Measurements from ENCODE around the gene CDY2B.
"Not testable (repeated sequence)": the region's sequence is repeated elsewhere in the genome, so short reads cannot be mapped to it uniquely, and the experiment has no call there.

The CDY2B gene, protein sequence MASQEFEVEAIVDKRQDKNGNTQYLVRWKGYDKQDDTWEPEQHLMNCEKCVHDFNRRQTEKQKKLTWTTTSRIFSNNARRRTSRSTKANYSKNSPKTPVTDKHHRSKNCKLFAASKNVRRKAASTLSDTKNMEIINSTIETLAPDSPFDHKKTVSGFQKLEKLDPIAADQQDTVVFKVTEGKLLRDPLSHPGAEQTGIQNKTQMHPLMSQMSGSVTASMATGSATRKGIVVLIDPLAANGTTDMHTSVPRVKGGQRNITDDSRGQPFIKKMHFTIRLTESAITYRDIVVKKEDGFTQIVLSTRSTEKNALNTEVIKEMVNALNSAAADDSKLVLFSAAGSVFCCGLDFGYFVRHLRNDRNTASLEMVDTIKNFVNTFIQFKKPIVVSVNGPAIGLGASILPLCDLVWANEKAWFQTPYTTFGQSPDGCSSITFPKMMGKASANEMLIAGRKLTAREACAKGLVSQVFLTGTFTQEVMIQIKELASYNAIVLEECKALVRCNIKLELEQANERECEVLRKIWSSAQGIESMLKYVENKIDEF

DNA sequence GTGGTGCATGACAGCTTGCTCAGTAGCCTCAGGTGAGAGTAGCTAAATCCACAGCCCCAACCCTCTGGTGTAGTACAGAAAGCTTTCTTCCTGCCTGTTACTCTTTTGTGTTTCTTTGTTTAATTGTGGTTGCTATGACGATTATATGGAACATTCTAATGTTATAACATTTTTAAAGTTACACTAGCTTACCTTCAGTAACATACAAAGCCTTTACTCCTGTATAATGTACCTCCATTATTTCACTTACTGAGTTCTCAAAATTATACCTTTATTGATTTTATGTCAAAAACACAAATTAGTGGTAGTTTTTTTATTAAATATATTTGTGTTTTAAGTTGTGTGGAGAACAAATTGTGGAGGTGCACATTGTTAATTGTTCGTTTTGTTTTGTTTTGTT lies at the start of gene CDY2B:
CDY2B (minus strand) TSS at position 101 of the 400 bp plus-strand sequence. CDS start 328 bp downstream, outside the sequence.
- DNase-seq = not testable (repeated sequence)

DNA sequence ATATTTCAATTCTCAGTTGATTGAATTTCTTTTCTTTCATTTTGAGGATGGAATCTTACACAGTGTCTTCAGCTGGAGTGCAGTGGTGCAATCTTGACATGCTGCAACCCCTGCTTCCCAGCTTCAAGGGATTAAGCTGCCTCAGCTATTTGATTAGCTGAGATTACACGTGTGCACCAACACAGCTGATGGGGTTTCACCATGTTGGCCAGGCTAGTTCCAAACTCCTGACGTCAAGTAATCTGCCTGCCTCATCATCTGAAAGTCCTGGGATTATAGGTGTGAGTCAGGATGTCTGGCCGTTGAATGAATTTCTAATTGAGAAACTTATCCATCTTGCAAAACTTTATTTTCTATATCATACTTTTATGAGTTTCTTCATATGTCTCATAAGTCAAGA lies 28.0 kb upstream of the CDY2B start:
- not testable (repeated sequence) for DNase-seq

DNA sequence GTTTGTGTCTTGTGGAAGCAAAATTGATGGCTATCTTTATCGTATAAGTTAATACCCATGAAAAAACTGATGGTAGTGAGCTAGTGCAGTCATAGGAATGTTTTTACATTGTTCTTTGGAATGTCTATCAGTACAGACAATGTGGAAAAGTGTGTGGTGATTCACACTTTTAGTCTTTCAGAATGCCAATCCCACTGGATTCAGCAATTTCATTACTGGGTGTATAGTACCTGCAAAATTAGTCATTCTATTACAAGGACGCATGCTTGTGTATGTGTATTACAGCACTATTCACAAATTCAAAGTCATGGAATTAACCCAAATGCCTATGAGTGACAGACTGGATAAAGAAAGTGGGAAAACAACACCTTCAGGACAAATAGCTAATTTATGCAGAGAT lies 27.3 kb upstream of the CDY2B start:
- not testable (repeated sequence) for DNase-seq

DNA sequence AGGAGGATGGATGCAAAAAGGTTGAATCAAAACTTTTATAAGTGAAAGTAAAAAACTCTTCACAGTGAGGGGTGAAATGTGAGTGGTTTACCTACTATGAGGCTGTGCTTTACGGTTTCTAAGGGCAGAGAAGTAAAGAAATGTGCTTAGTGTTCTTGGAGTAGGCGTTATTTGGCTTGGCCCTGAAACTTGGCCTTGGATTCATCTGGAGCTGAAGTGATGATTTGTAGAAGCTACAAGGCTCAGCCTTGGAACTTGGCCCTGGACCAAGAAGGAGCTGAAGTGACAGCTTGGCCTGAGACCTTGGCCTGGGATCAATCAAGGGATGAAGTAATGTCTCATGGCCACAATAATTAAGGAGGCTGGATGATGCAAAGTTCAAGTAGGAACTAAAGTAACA lies 1.7 kb upstream of the CDY2B start:
- not testable (repeated sequence) for DNase-seq

DNA sequence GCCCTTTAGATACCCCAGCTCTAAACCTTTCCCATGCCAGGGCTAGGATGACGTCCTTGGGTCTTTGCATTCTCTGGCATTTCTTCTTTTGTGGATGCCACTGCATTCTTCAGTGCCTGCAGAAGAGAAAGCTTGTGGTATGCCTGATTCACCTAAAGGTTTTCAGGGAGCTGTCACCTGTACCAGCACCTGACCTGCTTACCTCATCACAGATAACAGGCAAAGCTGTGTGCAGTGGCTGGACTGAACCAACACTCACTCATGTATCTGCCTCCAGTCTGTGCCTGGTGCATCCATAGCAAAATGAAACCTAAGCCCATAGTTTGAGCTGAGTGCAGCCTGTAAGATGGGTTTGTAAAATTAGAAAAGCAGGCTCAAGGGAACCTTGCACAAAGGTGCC lies 3.3 kb downstream of the CDY2B start:
- not testable (repeated sequence) for DNase-seq

DNA sequence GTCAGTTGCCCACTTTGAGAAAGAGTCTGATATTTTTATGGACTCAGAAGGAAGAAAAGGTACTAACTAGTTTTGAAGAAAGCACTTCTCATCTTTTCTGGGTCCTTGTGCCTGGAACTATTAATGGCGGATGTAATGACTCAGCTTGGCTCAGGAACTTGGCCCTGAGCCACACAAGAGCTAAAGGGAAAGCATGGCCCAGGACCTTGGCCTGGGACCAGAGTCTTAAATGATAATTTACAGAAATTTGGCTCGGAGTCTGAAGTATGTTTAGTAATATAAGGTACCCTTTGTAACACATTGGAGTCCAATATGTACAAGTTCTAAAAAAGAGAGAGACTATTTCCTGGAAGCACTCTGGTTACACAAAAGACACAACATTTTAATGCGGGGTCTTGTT lies 4.6 kb downstream of the CDY2B start:
- not testable (repeated sequence) for DNase-seq

DNA sequence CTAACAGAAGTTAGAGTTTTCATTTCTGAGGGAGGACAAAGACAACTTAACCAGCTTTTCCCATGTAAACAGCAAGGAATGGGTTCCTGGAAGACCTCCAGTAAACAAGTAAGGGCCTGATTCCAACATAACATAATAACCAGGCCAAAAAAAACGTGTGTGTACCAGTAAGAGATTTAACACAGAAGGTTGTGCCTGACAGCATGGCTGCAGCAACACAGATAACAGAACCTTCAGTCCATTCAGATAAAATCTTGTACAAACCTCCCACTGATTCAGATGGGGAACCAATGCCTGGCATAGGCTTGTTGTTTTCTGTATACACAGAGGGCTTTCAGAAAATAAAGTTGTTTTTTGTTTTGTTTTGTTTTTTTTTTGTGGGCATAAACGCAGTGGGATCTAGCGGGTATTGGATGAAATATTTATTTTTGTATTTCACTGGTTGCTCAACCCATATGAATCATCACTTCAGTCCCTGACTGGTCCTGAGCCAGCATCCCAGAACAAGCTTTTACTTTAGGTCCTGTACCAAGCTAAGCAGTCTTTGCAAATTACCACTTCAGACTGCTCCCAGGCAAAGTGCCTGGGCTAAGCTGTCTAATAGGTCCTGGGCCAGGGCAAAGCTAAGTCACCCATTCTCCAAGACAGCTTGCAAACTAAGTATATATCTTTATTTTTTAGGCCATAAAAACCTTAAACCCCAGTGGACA lies 8.7 kb downstream of the CDY2B start:
- not testable (repeated sequence) for DNase-seq

DNA sequence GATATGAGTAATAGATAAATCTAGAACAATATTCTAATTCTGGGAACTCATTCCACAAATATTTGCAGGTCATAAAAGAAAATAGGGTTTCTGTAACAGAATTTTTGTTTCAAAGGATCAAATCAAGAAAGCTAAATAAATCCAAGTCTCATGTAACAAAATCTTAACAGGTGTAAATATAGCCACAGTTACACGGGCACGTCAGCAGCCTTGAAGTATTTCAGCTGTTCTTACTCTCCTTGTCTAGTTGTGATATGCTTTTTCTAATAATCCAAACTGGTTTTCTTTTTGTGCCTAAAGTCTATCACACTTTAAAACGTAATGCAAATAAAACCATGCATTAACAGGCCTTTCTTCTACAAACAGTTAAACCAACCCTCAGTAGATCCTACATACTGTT lies 9.3 kb downstream of the CDY2B start:
- DNase-seq = not testable (repeated sequence)

DNA sequence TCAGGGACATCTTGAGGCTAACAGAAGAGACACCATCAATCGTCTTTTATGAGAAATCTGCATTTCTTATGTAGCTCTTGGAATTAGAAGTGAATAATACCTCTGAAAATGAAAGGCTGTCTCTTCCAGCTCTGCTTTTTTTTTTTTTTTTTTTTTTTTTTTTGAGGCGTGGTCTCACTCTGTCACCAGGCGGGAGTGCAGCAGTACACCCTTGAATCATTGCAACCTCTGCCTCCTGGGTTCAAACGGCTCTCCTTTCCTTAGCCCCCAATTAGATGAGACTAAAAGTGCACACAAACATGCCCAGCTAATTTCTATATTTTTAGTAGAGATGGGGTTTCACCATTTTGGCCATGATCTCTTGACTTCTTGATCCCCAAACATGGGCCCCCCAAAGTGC lies 12.2 kb downstream of the CDY2B start:
- DNase-seq = not testable (repeated sequence)

DNA sequence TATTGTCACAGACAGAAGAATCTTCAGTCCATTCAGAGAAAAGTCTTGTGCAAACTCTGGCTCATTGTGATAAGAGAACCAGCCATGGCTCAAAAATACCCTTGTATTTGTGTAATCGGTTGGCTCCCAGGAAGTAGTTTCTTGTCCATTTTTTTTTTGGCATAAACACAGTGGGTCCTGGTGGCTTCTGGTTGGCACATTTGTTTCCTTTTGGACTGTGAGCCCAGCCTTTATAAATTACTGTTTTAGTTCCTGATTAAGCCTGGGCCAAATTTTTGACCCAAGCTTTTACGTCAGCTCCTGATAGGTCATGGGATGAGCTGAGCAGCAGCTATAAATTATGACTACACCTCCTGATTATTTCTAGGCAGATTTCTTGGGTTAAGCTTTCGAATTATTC lies 19.4 kb downstream of the CDY2B start:
- not testable (repeated sequence) for DNase-seq

DNA sequence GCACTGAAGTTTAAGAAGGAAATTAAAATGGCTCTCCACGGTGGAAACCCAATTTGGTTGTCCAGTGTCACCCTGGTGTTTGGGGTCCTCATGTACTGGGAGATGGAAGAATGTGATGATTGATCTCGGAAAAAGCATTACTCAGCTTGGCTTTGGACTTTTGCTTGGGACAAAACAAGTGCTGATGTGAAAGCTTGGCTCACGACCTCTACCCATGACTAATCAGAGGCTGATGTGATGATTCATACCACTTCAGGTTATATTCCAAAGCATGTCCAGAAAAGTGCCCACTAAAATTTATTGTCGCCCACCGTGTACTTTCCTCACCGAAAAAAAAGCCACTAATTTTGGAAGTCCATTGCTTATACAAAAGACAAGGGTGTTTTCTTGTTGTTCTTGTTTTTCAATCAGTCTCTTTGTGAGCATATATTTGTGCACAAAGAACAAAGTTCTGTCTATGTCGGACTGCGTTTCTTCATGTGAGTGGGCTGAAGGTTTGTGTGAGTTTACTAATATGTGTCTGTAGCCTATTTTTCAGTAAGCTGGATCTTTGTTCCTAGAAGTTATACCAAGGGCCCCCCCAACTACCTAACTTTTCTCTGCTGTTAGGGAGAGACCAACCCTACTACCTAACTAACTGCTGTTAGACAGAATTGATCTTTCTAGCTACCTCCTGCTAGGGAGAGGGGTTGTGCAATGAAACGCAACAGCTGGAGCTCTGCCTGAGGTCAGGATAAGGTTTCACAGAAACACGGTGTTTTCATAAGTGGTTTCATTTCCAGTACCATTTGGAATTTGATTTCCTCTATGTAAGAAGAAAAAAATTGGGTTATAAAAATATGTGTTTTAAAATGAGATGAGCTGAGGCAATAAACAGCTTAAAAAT lies 22.8 kb downstream of the CDY2B start:
- DNase-seq = not testable (repeated sequence)

DNA sequence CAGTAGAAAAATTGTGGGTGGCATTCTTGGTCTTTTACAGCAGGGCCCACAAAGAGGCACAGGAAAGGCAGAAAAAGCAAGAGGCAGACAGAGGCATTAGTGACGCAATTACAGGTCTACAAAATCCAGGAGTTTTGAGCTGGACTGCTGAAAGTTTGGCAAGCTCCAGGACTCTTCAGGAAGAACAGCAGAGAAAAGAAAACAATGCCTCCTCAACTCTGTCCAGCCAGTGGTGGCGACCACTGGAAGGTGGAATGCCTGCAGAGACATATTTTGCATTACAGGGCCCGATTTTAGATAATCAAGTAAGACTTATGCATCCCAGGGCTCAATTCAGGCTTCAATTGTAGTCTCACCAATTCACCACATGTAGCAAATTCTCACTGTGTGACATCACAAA lies 23.5 kb downstream of the CDY2B start:
- not testable (repeated sequence) for DNase-seq

DNA sequence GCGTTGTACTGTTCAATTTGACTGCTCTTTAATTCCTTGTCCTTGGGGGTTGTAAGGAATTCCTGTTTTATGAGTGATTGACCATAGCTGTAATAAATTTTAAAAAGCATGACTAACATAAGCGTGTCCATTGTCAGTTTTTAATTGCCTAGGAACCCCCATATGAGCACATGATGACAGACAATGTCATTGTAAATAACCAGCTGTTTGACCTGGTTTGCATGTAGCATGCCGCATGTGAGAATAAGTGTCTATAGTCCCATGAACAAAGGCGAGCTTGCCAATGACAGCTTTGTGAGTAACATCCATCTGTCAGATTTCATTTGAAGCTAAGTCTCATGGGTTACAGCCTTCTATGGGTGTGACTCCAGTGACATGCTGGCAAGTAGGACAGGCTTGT lies 30.9 kb downstream of the CDY2B start:
- DNase-seq = not testable (repeated sequence)

DNA sequence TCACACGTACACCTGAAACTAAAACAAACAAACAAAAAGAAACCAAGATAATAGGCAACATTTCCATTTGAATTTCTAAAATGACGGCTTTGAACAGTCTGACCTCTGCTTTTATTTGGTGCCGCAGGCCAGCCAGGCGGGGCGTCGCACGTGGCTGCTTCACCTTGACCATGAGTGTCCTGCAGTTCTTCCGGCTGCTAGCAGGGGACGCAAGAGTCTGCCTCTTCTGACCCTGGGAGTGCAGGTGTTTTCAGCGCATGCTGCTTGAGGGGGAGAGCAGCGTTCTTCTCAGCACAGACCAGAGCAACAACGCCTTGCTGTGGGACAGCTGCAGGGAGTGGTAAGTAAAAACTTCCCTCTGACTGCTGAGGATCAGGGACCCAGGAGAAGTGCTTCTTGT lies 47.9 kb downstream of the CDY2B start:
- not testable (repeated sequence) for DNase-seq

Measured in NCI-H446 treated with DMSO at 0.1 percent for 48 hours (cell line).